Ishikawa (cell line): ENCODE measurements around the gene KRT82.

Source experiments
- CEBPB ChIP-seq: IDR thresholded peaks from 2 replicates; pipeline ENCODE4 v1.6.1; 2012
- EP300 ChIP-seq: IDR thresholded peaks from 2 replicates; pipeline ENCODE4 v1.6.1; 2012; ENCODE audit warnings: borderline replicate concordance
- FOXM1 ChIP-seq: IDR thresholded peaks from 2 replicates; pipeline ENCODE4 v1.6.1; 2012; ENCODE audit warnings: low read depth, borderline replicate concordance
- MAX ChIP-seq: IDR thresholded peaks from 2 replicates; pipeline ENCODE4 v1.6.1; 2012
- RAD21 ChIP-seq: IDR thresholded peaks from 2 replicates; pipeline ENCODE4 v1.6.1; 2012; ENCODE audit warnings: low read depth
- REST ChIP-seq: IDR thresholded peaks from 2 replicates; pipeline ENCODE4 v1.6.1; 2012; ENCODE audit warnings: low read depth, mild to moderate bottlenecking
- TAF1 ChIP-seq: IDR thresholded peaks from 2 replicates; pipeline ENCODE4 v1.6.1; 2012; ENCODE audit warnings: low read depth, mild to moderate bottlenecking
- TEAD4 ChIP-seq: IDR thresholded peaks from 2 replicates; pipeline ENCODE4 v1.6.1; 2012
- ZBTB7A ChIP-seq: IDR thresholded peaks from 2 replicates; pipeline ENCODE4 v1.6.1; 2012; ENCODE audit warnings: low read depth

- TF ChIP-seq RAD21 (no peak), ZBTB7A (no peak), CEBPB (no peak), MAX (no peak), TAF1 (no peak), EP300 (no peak), REST (no peak), TEAD4 (no peak), FOXM1 (no peak)
Measured at GRCh38 chr12:52434760-52435530, 28.8 kb upstream of the KRT82 start.
